HK-2 (cell line): ENCODE results near the gene KRTAP10-8.
"Not testable (repeated sequence)": the region's sequence is repeated elsewhere in the genome, so short reads cannot be mapped to it uniquely, and the experiment has no call there.

Experiments
- DNase-seq: peaks from one replicate; pipeline ENCODE4 v3.0.0-alpha.2; 2018; ENCODE audit not compliant: unreplicated experiment

KRTAP10-8 gene, protein sequence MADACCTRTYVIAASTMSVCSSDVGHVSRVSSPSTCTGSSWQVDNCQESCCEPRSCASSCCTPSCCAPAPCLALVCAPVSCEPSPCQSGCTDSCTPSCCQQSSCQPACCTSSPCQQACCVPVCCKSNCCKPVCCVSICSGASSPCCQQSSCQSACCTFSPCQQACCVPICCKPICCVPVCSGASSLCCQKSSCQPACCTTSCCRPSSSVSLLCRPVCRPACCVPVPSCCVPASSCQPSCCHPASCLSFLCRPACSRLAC

DNA sequence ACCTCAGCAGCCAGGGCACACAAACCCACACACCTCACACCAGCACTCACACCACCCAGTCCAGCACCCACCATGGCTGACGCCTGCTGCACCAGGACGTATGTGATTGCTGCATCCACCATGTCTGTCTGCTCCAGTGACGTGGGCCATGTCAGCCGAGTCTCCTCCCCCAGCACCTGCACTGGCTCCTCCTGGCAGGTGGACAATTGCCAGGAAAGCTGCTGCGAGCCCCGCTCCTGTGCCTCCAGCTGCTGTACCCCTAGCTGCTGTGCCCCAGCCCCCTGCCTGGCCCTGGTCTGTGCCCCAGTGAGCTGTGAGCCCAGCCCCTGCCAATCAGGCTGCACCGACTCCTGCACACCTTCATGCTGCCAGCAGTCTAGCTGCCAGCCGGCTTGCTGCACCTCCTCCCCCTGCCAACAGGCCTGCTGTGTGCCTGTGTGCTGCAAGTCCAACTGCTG, at the start of gene KRTAP10-8:
TSS of gene KRTAP10-8 (plus strand) at position 51 of the 458 bp plus-strand sequence. CDS start at position 73, 22 bp downstream.
- no peak for DNase-seq

DNA sequence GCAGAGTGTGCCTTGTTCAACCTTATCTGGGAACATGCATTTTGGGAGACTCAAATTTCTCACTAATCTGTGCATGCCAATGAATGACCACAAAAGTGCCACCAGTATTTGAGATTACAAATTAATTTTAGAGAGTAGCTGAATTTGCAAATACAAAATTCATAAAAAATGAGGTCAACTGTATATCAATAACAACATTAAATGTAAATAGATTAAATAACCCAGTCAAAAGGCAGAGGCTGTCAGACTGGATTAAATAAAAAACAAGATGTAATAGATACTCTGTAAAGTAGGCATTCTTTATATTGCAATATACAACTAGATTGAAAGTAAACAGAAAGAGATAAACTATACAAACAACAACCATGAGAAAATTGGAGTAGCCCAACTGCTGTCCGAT, 47.8 kb upstream of the KRTAP10-8 start:
- DNase-seq: no peak

- DNase-seq: no peak
Observed at GRCh38 chr21:44564886-44565598, 46.8 kb upstream of the KRTAP10-8 start.

DNA sequence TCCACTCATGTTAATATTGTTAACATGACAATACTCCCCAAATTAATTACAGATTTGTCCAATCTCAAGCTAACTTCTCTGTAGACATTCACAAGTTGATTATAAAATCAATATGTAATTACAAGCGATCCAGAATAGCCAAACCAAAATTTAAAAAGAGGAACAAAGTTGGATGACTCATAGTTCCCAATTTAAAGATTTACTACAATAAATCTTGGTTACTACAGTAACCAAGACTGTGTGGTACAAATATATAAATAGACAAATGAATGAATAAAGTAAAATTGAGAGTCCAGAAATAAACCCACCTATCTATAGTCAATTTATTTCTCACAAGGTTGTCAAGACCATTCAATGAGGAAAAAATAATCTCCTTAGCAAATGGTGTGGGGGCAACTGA, 45.5 kb upstream of the KRTAP10-8 start:
- DNase-seq: no peak

DNA sequence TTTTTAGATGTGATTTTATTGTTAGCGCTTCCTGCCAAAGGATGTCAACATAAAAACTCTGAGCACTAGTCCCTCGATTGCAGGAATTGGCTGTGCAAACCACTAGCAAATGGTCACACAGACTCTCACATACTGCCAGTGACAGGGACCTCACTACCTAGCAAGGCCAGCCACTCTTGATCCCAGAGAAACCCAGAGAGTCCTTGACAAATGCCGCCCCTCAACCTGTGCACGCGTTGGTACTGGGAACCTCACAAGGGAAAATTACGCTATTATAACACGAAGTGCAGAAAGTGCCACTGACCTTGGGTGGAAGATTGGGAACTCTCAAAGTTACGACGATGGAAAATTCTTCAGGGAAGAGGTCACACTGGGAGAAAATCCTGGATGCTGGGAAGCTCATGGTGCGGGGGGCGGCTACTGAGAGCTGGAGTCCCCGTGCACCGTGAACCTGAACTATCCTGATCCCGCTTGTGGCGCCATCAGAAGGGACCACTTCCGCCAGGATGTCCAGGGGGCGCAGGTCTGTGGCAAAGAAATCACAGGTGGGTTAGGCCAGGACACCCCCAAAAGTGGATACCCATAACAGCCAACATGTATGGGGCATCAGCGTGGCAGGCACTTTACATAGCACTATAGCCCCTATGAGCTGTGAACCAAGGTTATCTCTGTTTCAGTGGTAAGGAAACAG, 44.3 kb upstream of the KRTAP10-8 start:
- DNase-seq: no peak

- DNase-seq: no peak
Observed at GRCh38 chr21:44568261-44568660, 43.6 kb upstream of the KRTAP10-8 start.

GRCh38 chr21:44568667-44569556, 43.0 kb upstream of the KRTAP10-8 start:
- no peak for DNase-seq

- no peak for DNase-seq
Observed at GRCh38 chr21:44569861-44570517, 41.9 kb upstream of the KRTAP10-8 start.

DNA sequence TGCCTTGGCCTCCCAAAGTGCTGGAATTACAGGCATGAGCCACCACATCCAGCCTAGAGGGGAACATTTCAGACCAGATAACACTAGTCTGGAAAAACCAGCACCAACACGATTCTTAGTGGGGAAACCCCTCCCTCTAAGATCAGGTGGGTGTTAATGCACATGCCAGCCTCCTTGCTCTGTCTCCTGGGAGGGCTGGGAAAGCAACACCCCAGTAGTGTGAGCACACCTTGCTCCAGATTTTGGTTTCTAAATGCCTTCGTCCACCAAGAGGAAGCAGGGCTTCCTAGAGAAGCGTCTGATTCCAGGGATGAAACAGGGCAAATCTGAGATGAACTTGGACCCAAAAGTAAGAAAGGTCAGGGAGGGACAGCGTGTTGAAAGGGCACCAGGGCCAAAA, 40.6 kb upstream of the KRTAP10-8 start:
- no peak for DNase-seq

GRCh38 chr21:44571844-44572782, 39.8 kb upstream of the KRTAP10-8 start:
- no peak for DNase-seq

- no peak for DNase-seq
Observed at GRCh38 chr21:44572959-44573583, 38.8 kb upstream of the KRTAP10-8 start.

- DNase-seq: not testable (repeated sequence)
Observed at GRCh38 chr21:44573630-44574456, 38.0 kb upstream of the KRTAP10-8 start, which contains the start of gene KRTAP10-4. Gene KRTAP10-4 (plus strand): TSS chr21:44573729. CDS start chr21:44573759, 30 bp downstream.

- DNase-seq: no peak
Observed at GRCh38 chr21:44574457-44575306, 37.2 kb upstream of the KRTAP10-8 start.

DNA sequence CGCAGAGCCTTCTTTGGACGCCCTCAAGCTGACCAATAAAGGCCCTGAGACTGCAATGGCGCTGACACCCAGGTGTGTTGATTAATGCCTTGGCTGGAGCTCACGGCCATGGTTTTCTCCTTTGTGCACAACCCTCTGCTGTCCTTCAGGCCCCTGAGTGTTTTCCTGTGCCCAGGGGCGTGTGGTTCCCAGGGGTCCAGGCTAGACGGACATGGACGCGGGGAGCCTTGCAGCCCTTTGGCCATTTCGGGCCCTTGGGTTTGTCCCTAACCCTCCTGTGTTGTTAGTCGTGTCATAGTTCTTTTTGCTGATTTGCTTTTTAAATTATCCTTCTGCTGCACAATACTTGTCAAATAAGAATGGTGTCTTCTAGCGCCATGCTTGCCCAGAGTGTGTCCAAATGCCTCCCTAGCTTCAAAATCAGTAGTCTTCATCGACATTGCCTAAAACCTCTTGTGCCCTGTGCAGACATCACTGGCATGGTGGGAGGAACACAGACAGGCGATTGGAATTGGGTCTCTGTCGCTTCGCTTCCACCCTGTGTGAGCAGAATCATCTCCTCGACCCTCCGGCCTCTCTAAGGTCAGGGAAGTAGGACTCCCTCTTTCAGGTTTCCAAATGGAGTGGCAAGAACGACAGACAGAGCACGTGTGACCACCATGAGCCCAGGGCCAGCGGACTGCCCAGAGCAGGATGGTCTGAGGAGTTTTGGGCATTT, 36.4 kb upstream of the KRTAP10-8 start:
- DNase-seq: no peak

- DNase-seq: no peak
Observed at GRCh38 chr21:44576025-44576420, 35.9 kb upstream of the KRTAP10-8 start.

GRCh38 chr21:44578371-44579055, 33.4 kb upstream of the KRTAP10-8 start:
- no peak for DNase-seq
